Renal pelvis (tissue), 4 donors: ENCODE results near the gene RAPGEF5. TPM values are rescaled to one million over a fixed set of nuclear protein-coding genes. Genes with fewer than 3 reads are reported as not detected.

Experiments
- DNase-seq: peaks from one replicate; pipeline ENCODE4 v3.0.0-alpha.2; 2013
- polyA plus RNA-seq, 3 donors: library from polyadenylated mRNA; unstranded; fragments of 120-200 nt; gene quantifications; one replicate each; pipeline ENCODE4 v1.2.1, GENCODE V29; 2013; ENCODE audit not compliant: insufficient read length in 3 of 3

RAPGEF5 gene
- polyA plus RNA-seq, 3 donors, result 32.0 to 38.6 (median 33.1) TPM

DNA sequence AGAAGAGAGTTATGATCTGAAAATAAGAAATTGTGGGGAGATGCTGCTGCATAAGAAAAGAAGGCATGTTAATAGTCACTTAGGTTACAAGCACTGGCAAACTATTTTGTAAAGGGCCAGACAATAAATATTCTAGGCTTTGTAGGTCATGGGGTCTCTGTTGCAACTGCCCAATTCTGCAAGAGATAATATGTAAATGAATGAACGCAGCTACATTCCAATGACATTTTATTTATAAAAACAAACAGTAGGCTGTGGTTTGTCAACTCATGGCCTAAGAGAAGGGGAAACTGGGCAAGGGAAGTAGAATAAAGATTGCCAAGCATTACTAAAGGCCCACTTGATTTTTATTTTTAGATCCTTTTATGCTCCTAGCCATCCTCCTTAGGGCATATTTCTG is 133.1 kb downstream of the RAPGEF5 start:
- no peak for DNase-seq

DNA sequence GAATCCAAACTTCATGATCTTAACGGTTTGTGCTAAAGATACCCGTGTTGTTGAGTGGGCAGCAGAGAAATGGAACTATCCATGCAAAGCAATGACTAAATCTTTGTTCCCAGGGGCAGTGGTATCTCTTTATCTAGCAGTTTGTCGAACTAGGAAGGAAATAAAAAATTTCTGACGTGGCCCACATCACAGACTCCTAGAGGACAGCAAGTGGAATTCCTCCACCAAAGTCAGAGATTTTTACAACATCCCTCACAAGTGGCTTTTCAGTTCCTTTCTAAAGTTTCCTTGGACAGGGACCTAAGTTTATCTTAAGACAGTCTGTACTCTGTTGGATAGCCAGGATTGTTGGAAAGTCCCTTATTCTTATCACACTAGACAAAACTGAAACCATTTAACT is 136.0 kb downstream of the RAPGEF5 start:
- no peak for DNase-seq

DNA sequence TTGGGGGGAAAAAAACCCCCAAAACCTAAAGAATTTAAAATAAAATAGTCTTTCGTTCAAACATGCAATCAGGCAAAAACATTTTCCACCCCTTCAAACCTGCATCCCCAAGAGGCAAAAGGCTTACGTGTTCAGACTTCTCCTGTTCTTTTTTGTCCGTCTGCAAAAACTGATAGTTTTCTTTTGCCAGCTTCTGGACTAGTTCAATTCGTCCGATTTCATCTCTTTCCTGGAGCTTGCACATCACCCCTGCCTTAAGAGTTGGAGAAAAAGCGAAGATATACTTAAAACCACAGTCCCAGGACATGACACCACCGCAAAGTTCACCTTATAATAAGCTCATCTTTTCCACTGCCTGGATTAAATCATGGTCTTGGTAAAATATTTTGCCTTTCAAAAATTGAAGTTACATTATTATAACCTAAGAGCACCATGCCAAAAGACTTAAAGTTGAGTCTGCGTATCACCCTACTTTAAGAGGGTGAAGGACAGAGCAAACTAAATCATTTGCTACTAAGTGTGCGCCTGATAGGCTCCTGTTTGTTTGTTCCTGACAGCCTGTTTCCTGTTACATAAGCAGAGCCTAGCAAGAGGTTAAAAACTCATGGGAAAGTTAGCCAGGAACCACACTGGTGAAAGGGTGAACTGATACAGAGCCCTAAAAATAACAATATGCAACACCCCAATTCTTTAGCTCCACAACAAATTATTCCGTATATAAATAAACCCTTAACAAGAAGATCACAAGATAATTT is 137.0 kb downstream of the RAPGEF5 start:
- no peak for DNase-seq

DNA sequence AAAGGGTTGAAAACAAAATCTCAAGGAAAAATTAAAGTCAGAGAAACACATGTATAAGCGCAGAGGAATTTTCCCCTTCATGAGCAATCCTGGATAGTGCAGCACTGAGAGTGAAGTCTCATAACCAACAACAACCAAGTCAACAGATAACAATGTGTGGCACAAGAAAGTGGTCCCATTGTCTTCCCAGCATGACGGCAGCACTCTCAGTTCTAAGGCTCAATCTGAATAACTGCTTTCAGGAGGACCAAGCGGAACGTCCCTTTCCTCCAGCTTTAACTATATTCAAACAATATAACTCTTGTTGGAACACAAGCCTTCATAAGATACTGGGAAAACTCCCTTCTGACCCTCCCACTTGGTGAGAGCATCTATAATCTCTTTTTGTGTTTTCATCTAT is 137.9 kb downstream of the RAPGEF5 start:
- no peak for DNase-seq

DNA sequence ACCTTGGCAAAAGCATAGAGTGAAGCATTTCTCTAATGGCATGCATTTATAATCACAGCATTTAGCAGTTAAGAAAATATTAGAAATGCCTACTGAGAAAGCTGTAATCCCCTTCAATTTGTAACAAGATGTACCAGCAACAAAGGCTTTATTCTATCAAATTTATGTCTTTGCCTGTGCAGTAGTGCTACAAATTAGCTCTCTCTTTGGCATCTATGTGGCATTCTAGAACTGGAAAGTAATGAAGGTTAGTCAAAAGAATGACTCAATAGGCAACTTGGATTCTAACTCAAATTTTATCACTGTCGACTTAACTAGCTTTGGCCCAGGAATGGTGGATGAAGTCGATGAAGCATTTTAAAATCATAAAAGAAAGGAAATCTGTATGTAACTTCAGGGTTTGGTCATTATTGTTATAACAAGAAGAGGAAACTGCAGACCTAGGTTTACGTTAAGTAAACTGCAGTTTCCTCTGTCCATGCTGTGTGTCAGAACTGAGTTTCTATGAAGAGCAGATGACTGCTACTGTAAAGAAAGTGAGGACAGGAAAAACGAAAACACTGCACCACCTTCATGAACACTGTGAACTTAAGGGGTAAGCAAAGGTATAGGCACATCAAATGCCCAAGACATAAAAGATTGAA is 140.0 kb downstream of the RAPGEF5 start:
- DNase-seq, result no peak

DNA sequence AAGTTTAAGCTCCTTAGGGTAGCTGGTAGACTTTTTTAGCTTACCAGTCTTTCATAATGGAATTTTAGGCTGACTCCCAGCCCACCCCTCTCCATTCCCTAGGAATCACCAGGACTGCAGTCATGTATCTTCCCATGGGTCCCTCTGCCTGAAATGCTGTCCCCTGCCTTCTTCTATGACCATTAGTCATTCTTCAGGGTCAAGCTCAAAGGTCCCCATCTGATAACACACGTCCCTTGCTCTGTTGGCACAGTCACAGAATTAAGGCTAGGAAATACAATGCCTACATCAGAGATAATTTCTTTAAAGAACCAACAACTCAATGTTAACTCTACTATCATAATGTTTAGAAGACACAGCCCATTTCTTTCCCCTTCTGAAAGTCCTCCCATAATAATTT is 140.6 kb downstream of the RAPGEF5 start:
- no peak for DNase-seq

DNA sequence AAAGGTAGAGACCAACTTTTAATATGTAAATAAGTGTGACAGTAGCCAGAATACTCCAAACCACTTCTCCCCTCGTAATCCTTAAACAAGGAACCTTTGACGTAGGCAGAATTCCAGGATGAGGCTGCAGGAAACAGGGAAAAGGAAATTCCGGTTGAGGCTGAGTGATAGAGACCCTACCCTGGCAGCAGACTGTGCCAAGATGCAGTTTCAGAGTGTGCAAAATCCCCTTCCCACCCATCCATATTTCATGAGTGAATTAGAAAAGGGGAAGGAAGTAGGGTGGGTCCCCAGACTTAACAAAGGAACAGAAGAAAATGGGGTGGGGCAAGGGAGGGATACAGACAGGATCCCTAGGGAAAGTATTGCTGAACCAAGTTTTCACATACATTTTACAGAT is 143.0 kb downstream of the RAPGEF5 start:
- no peak for DNase-seq

DNA sequence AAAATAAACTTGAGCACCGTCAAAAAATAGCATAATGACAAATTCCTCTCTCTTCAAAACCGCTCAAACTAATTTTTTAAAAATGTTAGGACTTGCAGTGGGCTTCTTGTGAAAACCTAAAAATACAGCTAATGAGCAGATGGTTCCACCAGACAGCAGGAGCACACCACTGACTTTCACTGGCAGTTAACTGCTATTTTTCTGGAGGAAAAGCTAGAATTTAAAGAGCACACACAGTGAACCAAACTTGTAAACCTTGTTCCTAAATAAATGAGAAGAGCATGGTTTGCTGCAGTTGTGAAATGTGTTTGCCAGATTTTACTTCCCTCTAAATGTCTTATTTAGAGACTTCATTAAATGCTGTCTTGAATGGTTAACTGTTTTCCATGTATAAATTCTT is 143.9 kb downstream of the RAPGEF5 start:
- DNase-seq, result no peak

DNA sequence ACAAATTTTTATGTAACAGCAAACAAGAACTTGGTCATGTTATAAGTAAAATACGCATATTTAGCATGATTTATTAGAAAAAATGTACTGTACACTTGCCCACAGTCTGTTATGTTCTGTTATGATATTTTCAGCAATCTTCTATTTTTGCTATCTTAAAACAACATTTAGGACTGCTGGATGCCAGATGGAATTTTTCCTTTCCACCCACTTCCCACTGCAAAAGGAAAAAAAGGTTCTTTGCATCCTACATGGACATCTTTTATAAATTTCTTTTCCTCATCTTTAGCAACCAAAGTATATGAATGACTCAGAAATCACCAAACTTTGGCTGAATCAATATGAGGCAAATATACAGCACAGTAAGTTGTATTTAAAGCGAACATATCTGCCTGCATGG is 146.0 kb downstream of the RAPGEF5 start:
- DNase-seq, result no peak

DNA sequence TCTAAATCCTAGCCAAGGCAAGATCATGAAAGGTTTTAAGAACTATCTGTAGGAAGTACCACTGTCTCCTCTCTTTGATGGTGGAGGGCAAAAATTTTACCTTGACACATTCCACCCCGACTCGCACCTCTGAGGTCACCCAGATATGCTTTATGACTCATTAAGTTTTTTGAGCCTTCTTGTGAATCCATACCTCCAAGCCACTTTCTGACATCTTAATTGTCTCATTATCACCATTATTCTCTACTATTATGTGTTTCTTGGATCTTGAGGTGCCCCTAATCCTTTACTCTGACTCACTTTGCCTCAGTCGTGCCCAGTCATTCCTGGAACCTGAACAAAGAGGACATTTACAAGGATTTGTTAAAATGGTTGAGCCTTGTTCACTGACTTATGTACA is 146.6 kb downstream of the RAPGEF5 start:
- no peak for DNase-seq

DNA sequence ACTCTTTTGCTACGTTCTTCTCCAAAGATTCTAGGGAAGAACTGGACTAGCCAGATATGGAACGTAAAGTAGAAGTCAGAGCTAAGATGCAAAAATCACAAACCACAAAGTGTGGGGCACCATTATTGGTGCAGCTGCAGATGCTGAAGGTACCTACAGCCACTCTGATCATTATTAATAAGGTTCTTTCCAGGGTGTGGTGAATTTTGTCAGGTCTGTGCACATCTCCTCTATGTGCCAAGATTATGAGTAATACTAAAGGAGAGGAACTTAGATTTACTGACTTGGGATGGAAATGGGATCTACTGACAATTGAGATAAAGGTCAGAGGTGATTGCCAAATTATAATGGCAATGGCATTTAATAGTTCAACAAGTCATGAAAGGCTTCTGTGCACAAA is 148.2 kb downstream of the RAPGEF5 start:
- no peak for DNase-seq

DNA sequence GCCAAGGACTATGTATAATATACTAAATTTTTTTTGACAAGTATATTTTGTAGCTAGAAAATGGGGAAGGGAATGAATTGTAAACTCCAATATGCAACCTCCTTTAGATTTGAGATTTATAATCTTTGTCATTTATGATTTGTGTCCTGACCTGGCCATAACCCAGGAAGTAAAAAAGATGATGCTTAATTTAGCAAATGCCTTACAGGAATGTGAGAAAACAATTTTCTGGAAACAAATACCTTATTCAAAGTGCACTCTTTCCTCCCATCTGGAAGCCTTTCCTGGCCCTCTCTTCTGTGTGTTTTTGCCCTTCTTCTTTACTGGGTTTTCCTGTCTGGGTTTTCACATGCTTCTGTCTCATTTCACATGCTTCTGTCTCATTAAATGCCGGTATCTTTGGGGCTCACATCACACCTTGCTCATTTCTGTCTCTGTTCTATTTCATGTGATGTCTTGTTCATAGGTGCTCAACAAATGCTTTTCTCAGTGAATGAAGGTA is 149.2 kb downstream of the RAPGEF5 start:
- DNase-seq, result no peak

DNA sequence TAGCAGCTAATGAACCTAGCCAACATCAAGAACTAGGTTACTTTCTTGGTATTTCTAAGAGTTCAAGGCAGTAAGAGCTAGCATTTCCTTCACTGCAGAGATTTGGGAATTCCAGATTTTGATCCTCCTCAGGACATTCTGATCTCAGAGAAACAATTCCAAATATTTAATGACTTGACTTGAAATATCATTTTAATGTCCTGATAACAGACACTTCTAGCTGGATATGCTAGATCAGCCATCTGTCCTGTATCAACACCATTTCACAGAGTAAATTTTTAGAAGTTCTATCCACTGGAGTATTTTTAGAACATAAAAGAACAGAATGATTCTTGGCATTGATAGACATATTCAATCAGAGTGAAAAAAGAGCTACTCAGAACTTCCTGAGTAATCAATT is 151.3 kb downstream of the RAPGEF5 start:
- no peak for DNase-seq

DNA sequence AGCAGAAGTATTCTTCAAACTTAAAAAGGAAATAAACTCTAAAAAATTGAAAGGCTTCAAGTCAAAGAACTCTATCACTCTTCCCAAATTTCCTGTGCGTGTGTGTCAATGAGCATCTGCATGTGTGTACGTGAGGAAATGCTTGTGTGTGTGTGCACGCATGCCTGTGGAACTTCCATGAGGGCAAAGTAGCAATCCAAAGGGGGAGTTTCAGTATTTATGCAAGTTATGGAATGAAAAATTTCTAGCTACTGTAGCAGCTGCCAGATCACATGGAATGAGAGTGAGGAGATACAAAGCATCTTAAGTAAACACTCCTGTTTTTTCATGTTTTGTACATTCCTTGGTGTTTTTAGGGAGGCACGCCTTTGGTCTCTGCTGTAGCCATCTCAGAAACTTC is 152.6 kb downstream of the RAPGEF5 start:
- DNase-seq, result no peak

DNA sequence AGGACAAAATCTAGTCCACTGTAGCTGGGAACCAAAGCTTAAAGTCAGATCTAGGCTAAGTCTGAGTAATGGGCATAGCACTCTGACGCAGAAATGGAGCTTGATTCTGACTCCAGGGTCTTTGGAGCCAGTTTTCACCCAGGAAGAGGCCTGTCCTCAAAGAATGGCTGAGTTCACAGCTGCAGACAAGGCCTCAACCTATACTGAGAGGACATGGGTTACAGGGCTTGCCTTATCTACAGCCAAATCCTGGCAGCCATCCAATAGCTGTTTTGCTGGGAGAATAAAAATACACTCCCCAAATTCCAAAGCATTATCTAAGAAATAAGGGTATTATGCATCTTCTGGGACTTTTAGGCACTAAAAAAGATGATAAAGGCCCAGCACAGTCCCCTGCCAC is 154.8 kb downstream of the RAPGEF5 start:
- DNase-seq, result no peak

DNA sequence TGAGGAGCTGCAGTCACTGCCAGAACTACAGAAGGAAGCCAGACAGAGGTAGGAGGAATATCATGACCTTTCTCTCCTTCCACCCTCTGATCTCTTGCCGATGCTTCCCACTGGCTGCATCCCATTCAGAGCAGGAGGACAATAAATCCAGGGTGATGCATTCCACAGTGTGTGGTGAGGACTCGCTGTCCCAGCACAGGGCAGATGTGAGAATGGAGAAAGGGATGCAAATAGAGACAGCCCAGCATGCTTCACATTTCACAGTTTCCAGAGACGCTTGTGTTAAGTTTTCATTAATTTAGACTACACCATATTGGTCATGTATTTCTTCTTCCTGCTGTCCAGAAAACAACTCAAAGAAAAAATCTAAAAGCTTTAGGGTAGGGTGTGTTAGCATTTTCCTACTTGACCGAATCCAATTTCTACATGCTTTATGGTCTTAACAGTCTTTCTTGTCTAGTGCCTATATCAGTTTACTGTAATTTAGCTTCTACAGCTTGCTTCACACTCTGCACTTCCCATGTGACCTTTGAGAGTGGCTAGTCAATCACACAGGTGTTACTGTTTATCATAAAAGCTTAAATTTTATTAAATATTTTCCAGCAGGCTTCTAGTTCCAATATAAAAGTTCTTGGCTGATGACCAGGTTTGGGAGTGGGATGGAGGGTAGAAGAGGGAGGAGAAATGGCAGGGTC is 155.6 kb downstream of the RAPGEF5 start:
- no peak for DNase-seq

DNA sequence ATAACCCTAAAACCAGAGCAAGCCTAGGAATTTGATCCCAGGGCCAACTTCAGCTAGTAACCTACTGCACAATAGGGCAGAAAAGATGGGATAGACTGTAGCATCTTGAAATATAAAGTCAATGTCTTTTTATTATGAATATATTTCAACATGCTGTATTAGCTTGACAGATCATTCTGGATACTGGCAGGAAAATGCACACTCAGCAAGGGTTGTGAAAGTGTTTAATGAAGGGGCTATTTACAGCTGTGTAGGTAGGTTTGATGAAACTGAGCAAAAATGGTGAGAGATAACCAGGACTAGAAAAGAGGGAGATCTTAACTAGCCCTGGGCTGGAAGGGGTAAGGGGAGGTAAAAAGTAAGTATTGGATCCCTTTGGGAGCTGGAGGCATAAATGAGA is 156.2 kb downstream of the RAPGEF5 start:
- no peak for DNase-seq

DNA sequence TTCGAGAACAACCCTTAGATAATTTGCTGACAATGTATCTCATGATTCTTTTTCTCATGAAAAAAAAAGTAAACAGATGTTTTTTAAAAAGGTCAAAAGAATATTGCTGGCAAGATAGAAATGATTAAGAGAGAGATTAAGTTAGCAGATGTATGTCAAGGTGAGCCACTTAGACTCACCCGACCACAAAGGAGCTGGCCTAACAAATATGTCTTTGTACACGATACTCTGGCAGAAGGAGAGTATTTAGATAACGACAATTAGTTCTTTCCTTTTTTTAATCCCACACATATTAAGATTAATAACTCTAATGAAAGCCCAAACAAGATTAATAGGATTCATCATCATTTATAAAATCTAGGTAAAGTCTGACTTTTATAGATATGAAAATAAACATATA is 156.7 kb downstream of the RAPGEF5 start:
- no peak for DNase-seq

DNA sequence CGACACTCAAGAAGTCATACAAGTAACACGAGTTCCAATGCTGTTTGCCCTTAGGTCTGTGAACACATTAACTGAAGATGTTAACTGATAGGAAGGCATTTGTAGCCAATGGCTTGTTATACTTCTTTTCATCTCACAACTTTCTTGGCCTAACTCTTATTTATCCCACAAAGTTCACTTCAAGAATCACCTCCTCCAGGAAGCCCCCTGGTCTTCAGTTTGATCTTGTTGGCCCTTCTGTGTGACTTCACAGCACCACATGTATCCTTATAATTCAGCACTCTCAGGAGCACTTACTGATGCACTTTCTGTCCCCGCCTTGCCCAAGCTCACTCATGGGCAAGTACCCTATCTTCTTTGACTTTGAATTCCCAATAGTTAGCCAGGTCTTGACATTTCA is 159.6 kb downstream of the RAPGEF5 start:
- no peak for DNase-seq

DNA sequence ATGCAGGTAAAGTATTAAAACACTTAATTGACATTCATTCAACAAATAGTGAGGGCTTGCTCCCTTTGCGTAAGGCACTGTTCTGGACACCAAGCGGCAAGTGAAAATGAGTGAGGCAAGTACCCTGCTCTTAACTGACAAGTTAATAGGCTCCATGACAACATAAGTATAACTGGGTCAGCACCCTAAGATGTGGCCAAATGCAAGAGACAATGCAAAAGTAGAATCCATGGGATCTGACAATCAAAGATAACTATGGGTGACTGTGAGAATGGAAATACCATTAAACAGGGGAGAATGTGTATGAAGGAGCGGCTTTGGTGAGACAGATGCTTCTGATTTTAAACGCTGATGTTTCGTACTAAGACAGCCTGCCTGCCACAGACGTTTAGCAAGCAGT is 160.5 kb downstream of the RAPGEF5 start:
- no peak for DNase-seq

DNA sequence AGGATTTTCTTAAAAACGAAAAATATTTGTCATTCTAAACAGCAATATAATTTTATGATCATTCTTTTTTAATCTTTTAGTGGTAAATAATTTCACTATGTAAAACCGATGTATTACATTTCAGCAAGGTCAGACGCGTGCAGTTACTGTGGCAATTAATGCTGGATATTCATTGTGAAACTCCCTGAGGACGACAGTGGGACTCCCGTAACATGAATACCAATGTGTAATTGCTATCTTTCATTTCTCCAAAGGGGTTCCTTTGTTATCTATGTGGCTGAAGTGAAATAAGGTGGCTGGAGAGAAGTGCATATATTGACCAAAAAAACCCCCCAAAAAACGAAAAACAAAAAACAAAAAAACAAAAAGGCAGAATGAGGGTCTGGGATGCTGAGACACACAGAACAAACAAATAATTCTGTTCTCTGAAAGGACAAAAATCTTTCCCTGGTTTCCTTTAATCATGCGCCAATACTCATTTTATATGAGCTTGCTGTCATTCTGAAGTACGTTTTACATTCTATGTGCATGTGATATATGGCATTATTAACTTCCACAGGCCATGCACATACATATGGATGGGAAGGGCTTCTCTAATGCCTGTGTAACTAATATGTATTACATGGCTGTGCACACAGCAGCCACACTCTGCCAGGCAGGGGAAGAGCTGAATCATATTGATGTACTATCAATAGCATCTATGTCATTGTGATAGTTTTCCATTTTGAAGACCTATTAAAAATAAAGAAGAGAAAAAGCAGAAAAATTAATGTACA is 161.4 kb downstream of the RAPGEF5 start:
- DNase-seq, result no peak

DNA sequence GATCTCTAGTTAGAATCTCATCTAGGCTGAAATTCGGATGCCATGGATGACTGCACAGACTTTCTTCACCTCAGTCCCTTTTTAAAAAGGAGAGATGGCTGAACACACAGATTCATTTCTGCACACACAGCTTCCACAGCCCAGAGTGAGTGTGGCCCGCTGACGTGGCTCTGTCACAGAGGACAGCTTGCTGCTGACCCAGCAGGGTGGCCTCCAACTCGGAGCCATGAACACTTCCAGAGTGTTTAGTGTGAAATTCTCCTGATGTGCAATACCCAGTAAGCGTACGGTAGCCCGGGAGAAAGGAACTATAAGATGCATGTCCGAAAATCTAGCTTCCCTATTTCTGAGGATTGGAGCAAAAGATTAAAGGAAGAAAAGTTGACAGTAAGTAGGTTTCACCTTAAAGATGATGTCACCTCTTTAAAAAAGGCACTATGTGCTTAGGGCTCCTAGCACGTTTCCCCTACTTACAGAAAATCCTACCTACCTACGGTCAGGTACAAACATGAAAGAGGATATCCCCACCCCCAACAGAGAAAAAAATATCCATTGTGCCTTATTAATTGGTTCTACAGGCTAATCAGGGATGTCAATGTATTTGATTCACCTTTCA is 162.2 kb downstream of the RAPGEF5 start:
- DNase-seq, result no peak
